ENCODE measurements around the gene PCBD1. TPM values are rescaled to one million over a fixed set of nuclear protein-coding genes. Genes with fewer than 3 reads are reported as not detected.

Gene PCBD1
- total RNA-seq, 1 experiment from 2014 or later: 39.7 TPM

GRCh38 chr10:70885931-70886903 lies 2.1 kb downstream of the PCBD1 start:
- H3K79me1 ChIP-seq (ENCODE audit: insufficient read depth, low read depth, low read length, poor library complexity, severe bottlenecking): no peaks in the 10 kb centered on the region
- no peak overlapping the region for H3K18ac ChIP-seq (ENCODE audit: insufficient read length, low read depth, low read length)
- peaks cover 26 to 30% of the 10 kb centered on the region in 2 experiments for H3K4me1 Mint-ChIP-seq
- peaks cover 4% of the 10 kb centered on the region for H3K23me2 ChIP-seq (ENCODE audit: insufficient read length, low read depth, low read length, poor library complexity, severe bottlenecking)
- no peaks in the 10 kb centered on the region for H3K9me3 Mint-ChIP-seq
- H3K27me3 ChIP-seq (ENCODE audit: insufficient read depth, low read length): no peaks in the 10 kb centered on the region
- no peak overlapping the region for H4K5ac ChIP-seq (ENCODE audit: insufficient read length, low read depth, low read length)
- TF ChIP-seq CTCF (conservative IDR thresholded peaks at IDR 0.05): no peak
- no peak overlapping the region for H3K4ac ChIP-seq (ENCODE audit: low read depth, low read length)
- H3K27ac ChIP-seq (ENCODE audit: insufficient read length, low read depth, low read length): no peak overlapping the region
- no peak overlapping the region for H2BK15ac ChIP-seq (ENCODE audit: low read depth, low read length)
- no peak overlapping the region for H2BK20ac ChIP-seq (ENCODE audit: low read depth, low read length, poor library complexity, severe bottlenecking)
- H2AFZ ChIP-seq (ENCODE audit: low read length): no peak overlapping the region
- H3K36me3 Mint-ChIP-seq (ENCODE audit: insufficient read depth in 1 of 3, low read depth in 3 of 3): peaks cover 13 to 32% (median 25%) of the 10 kb centered on the region in 3 experiments; a peak in 6 of 7 replicates
- peaks cover 8% of the 10 kb centered on the region; the same call in 1 of the 2 replicates for H3K4me1 ChIP-seq (ENCODE audit: insufficient read depth, low read length)
- no peak for DNase-seq
- H2BK120ac ChIP-seq (ENCODE audit: low read depth, low read length, poor library complexity, severe bottlenecking): no peak overlapping the region
- no peak overlapping the region for H2BK12ac ChIP-seq (ENCODE audit: insufficient read length, low read depth, low read length)
- H3K9ac ChIP-seq (ENCODE audit: extremely low read depth, insufficient read length, low read length): no peak overlapping the region
- no peak overlapping the region for H3K27ac Mint-ChIP-seq
- H3K14ac ChIP-seq (ENCODE audit: insufficient read depth, low read length): no peak overlapping the region
- no peak overlapping the region for H3K23ac ChIP-seq (ENCODE audit: insufficient read length, low read depth, low read length)
- WGBS (ENCODE audit: extremely low coverage, insufficient read length, low lambda C conversion rate): no CpG with 5 or more reads among the region's 18 CpGs
- no peaks in the 10 kb centered on the region for H3K79me2 ChIP-seq (ENCODE audit: insufficient read depth, low read length)
- no peaks in the 10 kb centered on the region for H3K9me3 ChIP-seq (ENCODE audit: control insufficient read depth, low read depth, low read length)
- no peak overlapping the region for H4K91ac ChIP-seq (ENCODE audit: insufficient read length, low read depth, low read length)
- H3K4me2 ChIP-seq (ENCODE audit: insufficient read depth, insufficient read length, low read length): no peak overlapping the region
- H2BK5ac ChIP-seq (ENCODE audit: insufficient read length, low read length): no peak overlapping the region
- no peak overlapping the region for H3T11ph ChIP-seq (ENCODE audit: low read length)
- no peak overlapping the region for H3K4me3 Mint-ChIP-seq
- H3K27me3 Mint-ChIP-seq (ENCODE audit: low read depth): no peaks in the 10 kb centered on the region
- no peaks in the 10 kb centered on the region for H4K20me1 ChIP-seq (ENCODE audit: control insufficient read depth, insufficient read depth, insufficient read length)
- no peak overlapping the region for H4K8ac ChIP-seq (replicated peaks; ENCODE audit: insufficient read length, low read depth, low read length)
- no peak overlapping the region for H3K56ac ChIP-seq (ENCODE audit: insufficient read length, low read depth, low read length)
- H2AK5ac ChIP-seq (ENCODE audit: insufficient read length, low read length): no peak overlapping the region

Data from H9 (cell line).